Measurements from ENCODE around the gene CNOT1.

Gene CNOT1

GRCh38 chr16:58655215-58655596 is 25.6 kb upstream of the CNOT1 start:
- Histone ChIP-seq H3K9me3 (ENCODE audit: low read length) (no peaks in the 10 kb centered on the region), H3F3A (ENCODE audit: insufficient read depth, low read length) (no peaks in the 10 kb centered on the region), H2AFZ (ENCODE audit: low read length) (no peak overlapping the region), H3K4me3 (ENCODE audit: low read depth, low read length, poor library complexity, severe bottlenecking) (no peak overlapping the region), H3K4me1 (ENCODE audit: insufficient read depth, low read length, severe bottlenecking) (no peaks in the 10 kb centered on the region), H3K36me3 (ENCODE audit: insufficient read depth, low read length) (no peaks in the 10 kb centered on the region), H3K27me3 (ENCODE audit: insufficient read depth, low read length) (no peaks in the 10 kb centered on the region), H3K27ac (ENCODE audit: low read depth, low read length, poor library complexity, severe bottlenecking) (no peak overlapping the region), H4K20me1 (ENCODE audit: insufficient read depth, low read length) (no peaks in the 10 kb centered on the region), H3K9ac (ENCODE audit: low read length) (no peak overlapping the region), H3K4me2 (ENCODE audit: low read length) (no peak overlapping the region), H3K9me2 (ENCODE audit: low read depth, low read length) (no peaks in the 10 kb centered on the region), H3K79me2 (ENCODE audit: insufficient read depth, low read length) (no peaks in the 10 kb centered on the region)
- TF ChIP-seq EZH2 (IDR thresholded peaks at IDR 0.05; ENCODE audit: borderline replicate concordance, low read length) (no peak), CTCF (IDR thresholded peaks at IDR 0.05; ENCODE audit: low read length) (no peak)

GRCh38 chr16:58654560-58655214 is 25.1 kb upstream of the CNOT1 start:
- Histone ChIP-seq H3K27me3 (ENCODE audit: insufficient read depth, low read length) (no peaks in the 10 kb centered on the region), H3K4me3 (ENCODE audit: low read depth, low read length, poor library complexity, severe bottlenecking) (no peak overlapping the region), H3K9me3 (ENCODE audit: low read length) (no peaks in the 10 kb centered on the region), H3K36me3 (ENCODE audit: insufficient read depth, low read length) (no peaks in the 10 kb centered on the region), H3K9ac (ENCODE audit: low read length) (no peak overlapping the region), H3K4me2 (ENCODE audit: low read length) (no peak overlapping the region), H2AFZ (ENCODE audit: low read length) (no peak overlapping the region), H3K79me2 (ENCODE audit: insufficient read depth, low read length) (no peaks in the 10 kb centered on the region), H4K20me1 (ENCODE audit: insufficient read depth, low read length) (no peaks in the 10 kb centered on the region), H3K27ac (ENCODE audit: low read depth, low read length, poor library complexity, severe bottlenecking) (no peak overlapping the region), H3K9me2 (ENCODE audit: low read depth, low read length) (no peaks in the 10 kb centered on the region), H3K4me1 (ENCODE audit: insufficient read depth, low read length, severe bottlenecking) (no peaks in the 10 kb centered on the region), H3F3A (ENCODE audit: insufficient read depth, low read length) (no peaks in the 10 kb centered on the region)
- TF ChIP-seq EZH2 (IDR thresholded peaks at IDR 0.05; ENCODE audit: borderline replicate concordance, low read length) (no peak), CTCF (IDR thresholded peaks at IDR 0.05; ENCODE audit: low read length) (no peak)

GRCh38 chr16:58652741-58653140 is 23.1 kb upstream of the CNOT1 start:
- Histone ChIP-seq H3K36me3 (ENCODE audit: insufficient read depth, low read length) (no peaks in the 10 kb centered on the region), H3K4me3 (ENCODE audit: low read depth, low read length, poor library complexity, severe bottlenecking) (no peak overlapping the region), H3K79me2 (ENCODE audit: insufficient read depth, low read length) (no peaks in the 10 kb centered on the region), H3K27me3 (ENCODE audit: insufficient read depth, low read length) (no peaks in the 10 kb centered on the region; the same call in 1 of the 2 replicates), H2AFZ (ENCODE audit: low read length) (no peak overlapping the region), H3K4me1 (ENCODE audit: insufficient read depth, low read length, severe bottlenecking) (no peaks in the 10 kb centered on the region), H3K9me3 (ENCODE audit: low read length) (no peaks in the 10 kb centered on the region), H4K20me1 (ENCODE audit: insufficient read depth, low read length) (no peaks in the 10 kb centered on the region), H3K9ac (ENCODE audit: low read length) (no peak overlapping the region), H3F3A (ENCODE audit: insufficient read depth, low read length) (no peaks in the 10 kb centered on the region), H3K4me2 (ENCODE audit: low read length) (no peak overlapping the region), H3K9me2 (ENCODE audit: low read depth, low read length) (no peaks in the 10 kb centered on the region), H3K27ac (ENCODE audit: low read depth, low read length, poor library complexity, severe bottlenecking) (no peak overlapping the region)
- no peak for TF ChIP-seq CTCF (IDR thresholded peaks at IDR 0.05; ENCODE audit: low read length)
- no peak for TF ChIP-seq EZH2 (IDR thresholded peaks at IDR 0.05; ENCODE audit: borderline replicate concordance, low read length)

All from OCI-LY1 (cell line).